GM12878 (cell line): Measurements from ENCODE around the gene PTP4A1. TPM values are rescaled to one million over a fixed set of nuclear protein-coding genes. Genes with fewer than 3 reads are reported as not detected.

ENCODE experiments used
- CBX3 ChIP-seq: fragments of 200-600 bp; sonication (generic); IDR thresholded peaks from 2 replicates; pipeline ENCODE4 v1.6.1; 2016; ENCODE audit warnings: low read depth, borderline replicate concordance
- CHD4 ChIP-seq: fragments of 200-600 bp; sonication (generic); IDR thresholded peaks from 2 replicates; pipeline ENCODE4 v1.6.1; 2016; ENCODE audit warnings: mild to moderate bottlenecking
- CREB1 ChIP-seq: IDR thresholded peaks from 2 replicates; pipeline ENCODE4 v1.6.1; 2012; ENCODE audit warnings: low read depth, mild to moderate bottlenecking, inconsistent platforms
- IRF4 ChIP-seq: IDR thresholded peaks from 2 replicates; pipeline ENCODE4 v1.6.1; 2011; ENCODE audit warnings: low read depth, low read length
- NR2C2 ChIP-seq: IDR thresholded peaks from 2 replicates; pipeline ENCODE4 v1.6.1; 2011; ENCODE audit warnings: borderline replicate concordance, low read depth; ENCODE audit not compliant: control insufficient read depth, insufficient read length
- NRF1 ChIP-seq: conservative IDR thresholded peaks from 2 replicates; pipeline ENCODE4 v1.6.1; 2011; ENCODE audit warnings: mild to moderate bottlenecking, low read depth, low read length, improper control_type of control experiment
- PAX5 ChIP-seq: IDR thresholded peaks from 2 replicates; pipeline ENCODE4 v1.6.1; 2011; ENCODE audit warnings: low read depth, low read length, borderline replicate concordance
- PML ChIP-seq: IDR thresholded peaks from 2 replicates; pipeline ENCODE4 v1.6.1; 2012; ENCODE audit warnings: low read length, inconsistent platforms
- RCOR1 ChIP-seq: conservative IDR thresholded peaks from 2 replicates; pipeline ENCODE4 v1.6.1; 2012; ENCODE audit warnings: low read depth, low read length, improper control_type of control experiment
- SREBF2 ChIP-seq: IDR thresholded peaks from 2 replicates; pipeline ENCODE4 v1.6.1; 2012; ENCODE audit warnings: mild to moderate bottlenecking, low read length
- TCF7 ChIP-seq: IDR thresholded peaks from 2 replicates; pipeline ENCODE4 v1.6.1; 2014; ENCODE audit warnings: antibody characterized with exemption, borderline replicate concordance
- ZBED1 ChIP-seq: IDR thresholded peaks from 2 replicates; pipeline ENCODE4 v1.6.1; 2016; ENCODE audit warnings: borderline replicate concordance
- polyA plus RNA-seq, 11 experiments: library from polyadenylated mRNA; depleted of rRNA in 4 of 11; unstranded in 6 of 11; stranded (reverse) in 5 of 11; fragments of >200 nt; fragmentation: Nextera tagmentation in 4 of 11; fragmentation: Illumina TruSeq in 1 of 11; extraction: Ambion mirVana in 4 of 11; extraction: Trizol in 1 of 11; gene quantifications; 1 replicate in 1 of 11; 2 replicates in 10 of 11; pipeline versions ENCODE4 v1.2.1 to v1.2.3, GENCODE V29; 2011 to 2016; ENCODE audit warnings: inconsistent platforms in 2 of 11, missing spikeins in 2 of 11, low read depth in 1 of 11
- total RNA-seq, 4 experiments: library from RNA; depleted of rRNA in 3 of 4; stranded (reverse); fragments of >200 nt in 3 of 4; fragmentation: Illumina TruSeq in 1 of 4; extraction: Trizol in 1 of 4; gene quantifications; 2 replicates each; pipeline versions ENCODE4 v1.2.1 to v1.2.3, GENCODE V29; 2013 to 2021
- TF ChIP-seq, protein P1 (sequence below): IDR thresholded peaks from 2 replicates; pipeline ENCODE4 v1.6.1; 2012; ENCODE audit warnings: low read depth, low read length, improper control_type of control experiment
- TF ChIP-seq, protein P2 (sequence below): fragments of 450-650 bp; IDR thresholded peaks from 2 replicates; pipeline ENCODE4 v1.6.1; 2017; ENCODE audit warnings: mild to moderate bottlenecking, moderate library complexity
- TF ChIP-seq, protein P3 (sequence below): fragments of 450-650 bp; IDR thresholded peaks from 2 replicates; pipeline ENCODE4 v1.6.1; 2014; ENCODE audit warnings: mild to moderate bottlenecking
- TF ChIP-seq, protein P4 (sequence below): fragments of 450-650 bp; IDR thresholded peaks from 2 replicates; pipeline ENCODE4 v1.6.1; 2018; ENCODE audit warnings: borderline replicate concordance, mild to moderate bottlenecking; ENCODE audit not compliant: partially characterized antibody
- TF ChIP-seq, protein P5 (sequence below): IDR thresholded peaks from 2 replicates; pipeline ENCODE4 v1.6.1; 2011; ENCODE audit warnings: low read depth, mild to moderate bottlenecking, low read length, moderate library complexity, borderline replicate concordance; ENCODE audit errors: extremely low read depth
- TF ChIP-seq, protein P6 (sequence below): fragments of 150-350 bp; IDR thresholded peaks from 2 replicates; pipeline ENCODE4 v1.6.1; 2014; ENCODE audit warnings: mild to moderate bottlenecking, low read depth, low read length

PTP4A1 gene
- total and polyA plus RNA-seq, 10 of the 15 experiments (the other 5 are each of a cell fraction or from before 2014, with no cell fraction given) = 8.5 to 190 (median 46.4) TPM; not detected in 2

DNA sequence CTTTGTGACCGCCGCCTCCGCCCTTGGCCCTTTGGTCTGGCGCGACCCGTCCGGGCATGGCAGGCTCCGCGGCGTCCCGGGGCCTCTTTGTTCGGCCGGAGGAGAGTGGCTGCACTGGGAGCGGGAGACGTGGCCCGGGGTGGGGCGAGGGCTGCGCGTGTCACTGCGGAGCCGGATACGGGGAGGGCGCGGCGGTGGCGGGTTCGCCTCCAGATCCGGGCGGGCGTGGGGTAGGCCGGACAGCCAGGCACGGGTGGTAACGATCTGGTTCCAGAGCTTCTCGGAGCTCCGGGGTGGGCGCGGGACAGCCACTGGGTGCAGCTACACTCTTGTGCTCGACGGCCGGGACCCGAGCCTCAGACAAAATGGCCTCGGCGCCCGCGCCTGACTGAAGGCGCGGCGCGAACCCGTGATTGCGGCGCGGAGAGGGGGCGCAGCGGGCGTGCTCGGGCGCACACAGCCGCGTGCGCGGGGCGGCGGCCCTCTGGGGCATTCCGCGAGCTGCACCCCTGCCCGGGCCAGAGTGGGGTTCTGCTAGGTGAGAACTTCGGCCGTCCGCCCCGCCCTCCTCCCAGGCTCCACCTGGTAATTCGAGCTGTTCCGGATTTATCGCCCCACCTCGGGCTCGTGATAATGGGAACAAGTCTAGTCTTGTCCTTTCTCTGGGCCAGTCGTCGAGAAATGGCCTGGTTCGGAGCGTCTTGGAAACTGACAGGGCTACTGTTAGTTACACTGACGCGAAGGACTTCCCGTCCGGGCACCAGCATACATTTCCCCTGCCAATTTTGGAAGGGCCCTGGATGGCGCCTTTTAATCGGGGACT, 1.0 kb downstream of the PTP4A1 start (continued):
- TF ChIP-seq, protein P1, sequence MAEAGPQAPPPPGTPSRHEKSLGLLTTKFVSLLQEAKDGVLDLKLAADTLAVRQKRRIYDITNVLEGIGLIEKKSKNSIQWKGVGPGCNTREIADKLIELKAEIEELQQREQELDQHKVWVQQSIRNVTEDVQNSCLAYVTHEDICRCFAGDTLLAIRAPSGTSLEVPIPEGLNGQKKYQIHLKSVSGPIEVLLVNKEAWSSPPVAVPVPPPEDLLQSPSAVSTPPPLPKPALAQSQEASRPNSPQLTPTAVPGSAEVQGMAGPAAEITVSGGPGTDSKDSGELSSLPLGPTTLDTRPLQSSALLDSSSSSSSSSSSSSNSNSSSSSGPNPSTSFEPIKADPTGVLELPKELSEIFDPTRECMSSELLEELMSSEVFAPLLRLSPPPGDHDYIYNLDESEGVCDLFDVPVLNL = no peak
- peak; percentile 85 for TF ChIP-seq PML
- TF ChIP-seq NRF1 = no peak
- no peak for TF ChIP-seq NR2C2
- 0 out of 2 replicates have a peak, but pooled peaks have one; percentile 4 for TF ChIP-seq PAX5
- TF ChIP-seq, protein P2, sequence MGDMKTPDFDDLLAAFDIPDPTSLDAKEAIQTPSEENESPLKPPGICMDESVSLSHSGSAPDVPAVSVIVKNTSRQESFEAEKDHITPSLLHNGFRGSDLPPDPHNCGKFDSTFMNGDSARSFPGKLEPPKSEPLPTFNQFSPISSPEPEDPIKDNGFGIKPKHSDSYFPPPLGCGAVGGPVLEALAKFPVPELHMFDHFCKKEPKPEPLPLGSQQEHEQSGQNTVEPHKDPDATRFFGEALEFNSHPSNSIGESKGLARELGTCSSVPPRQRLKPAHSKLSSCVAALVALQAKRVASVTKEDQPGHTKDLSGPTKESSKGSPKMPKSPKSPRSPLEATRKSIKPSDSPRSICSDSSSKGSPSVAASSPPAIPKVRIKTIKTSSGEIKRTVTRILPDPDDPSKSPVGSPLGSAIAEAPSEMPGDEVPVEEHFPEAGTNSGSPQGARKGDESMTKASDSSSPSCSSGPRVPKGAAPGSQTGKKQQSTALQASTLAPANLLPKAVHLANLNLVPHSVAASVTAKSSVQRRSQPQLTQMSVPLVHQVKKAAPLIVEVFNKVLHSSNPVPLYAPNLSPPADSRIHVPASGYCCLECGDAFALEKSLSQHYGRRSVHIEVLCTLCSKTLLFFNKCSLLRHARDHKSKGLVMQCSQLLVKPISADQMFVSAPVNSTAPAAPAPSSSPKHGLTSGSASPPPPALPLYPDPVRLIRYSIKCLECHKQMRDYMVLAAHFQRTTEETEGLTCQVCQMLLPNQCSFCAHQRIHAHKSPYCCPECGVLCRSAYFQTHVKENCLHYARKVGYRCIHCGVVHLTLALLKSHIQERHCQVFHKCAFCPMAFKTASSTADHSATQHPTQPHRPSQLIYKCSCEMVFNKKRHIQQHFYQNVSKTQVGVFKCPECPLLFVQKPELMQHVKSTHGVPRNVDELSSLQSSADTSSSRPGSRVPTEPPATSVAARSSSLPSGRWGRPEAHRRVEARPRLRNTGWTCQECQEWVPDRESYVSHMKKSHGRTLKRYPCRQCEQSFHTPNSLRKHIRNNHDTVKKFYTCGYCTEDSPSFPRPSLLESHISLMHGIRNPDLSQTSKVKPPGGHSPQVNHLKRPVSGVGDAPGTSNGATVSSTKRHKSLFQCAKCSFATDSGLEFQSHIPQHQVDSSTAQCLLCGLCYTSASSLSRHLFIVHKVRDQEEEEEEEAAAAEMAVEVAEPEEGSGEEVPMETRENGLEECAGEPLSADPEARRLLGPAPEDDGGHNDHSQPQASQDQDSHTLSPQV = no peak
- TF ChIP-seq TCF7 = peak; percentile 21; the same call in 1 of the 2 replicates
- TF ChIP-seq, protein P3, sequence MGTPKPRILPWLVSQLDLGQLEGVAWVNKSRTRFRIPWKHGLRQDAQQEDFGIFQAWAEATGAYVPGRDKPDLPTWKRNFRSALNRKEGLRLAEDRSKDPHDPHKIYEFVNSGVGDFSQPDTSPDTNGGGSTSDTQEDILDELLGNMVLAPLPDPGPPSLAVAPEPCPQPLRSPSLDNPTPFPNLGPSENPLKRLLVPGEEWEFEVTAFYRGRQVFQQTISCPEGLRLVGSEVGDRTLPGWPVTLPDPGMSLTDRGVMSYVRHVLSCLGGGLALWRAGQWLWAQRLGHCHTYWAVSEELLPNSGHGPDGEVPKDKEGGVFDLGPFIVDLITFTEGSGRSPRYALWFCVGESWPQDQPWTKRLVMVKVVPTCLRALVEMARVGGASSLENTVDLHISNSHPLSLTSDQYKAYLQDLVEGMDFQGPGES = no peak
- TF ChIP-seq, protein P4, sequence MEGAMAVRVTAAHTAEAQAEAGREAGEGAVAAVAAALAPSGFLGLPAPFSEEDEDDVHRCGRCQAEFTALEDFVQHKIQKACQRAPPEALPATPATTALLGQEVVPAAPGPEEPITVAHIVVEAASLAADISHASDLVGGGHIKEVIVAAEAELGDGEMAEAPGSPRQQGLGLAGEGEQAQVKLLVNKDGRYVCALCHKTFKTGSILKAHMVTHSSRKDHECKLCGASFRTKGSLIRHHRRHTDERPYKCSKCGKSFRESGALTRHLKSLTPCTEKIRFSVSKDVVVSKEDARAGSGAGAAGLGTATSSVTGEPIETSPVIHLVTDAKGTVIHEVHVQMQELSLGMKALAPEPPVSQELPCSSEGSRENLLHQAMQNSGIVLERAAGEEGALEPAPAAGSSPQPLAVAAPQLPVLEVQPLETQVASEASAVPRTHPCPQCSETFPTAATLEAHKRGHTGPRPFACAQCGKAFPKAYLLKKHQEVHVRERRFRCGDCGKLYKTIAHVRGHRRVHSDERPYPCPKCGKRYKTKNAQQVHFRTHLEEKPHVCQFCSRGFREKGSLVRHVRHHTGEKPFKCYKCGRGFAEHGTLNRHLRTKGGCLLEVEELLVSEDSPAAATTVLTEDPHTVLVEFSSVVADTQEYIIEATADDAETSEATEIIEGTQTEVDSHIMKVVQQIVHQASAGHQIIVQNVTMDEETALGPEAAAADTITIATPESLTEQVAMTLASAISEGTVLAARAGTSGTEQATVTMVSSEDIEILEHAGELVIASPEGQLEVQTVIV = peak; percentile 25
- no peak for TF ChIP-seq CHD4
- TF ChIP-seq IRF4 = no peak
- TF ChIP-seq, protein P5, sequence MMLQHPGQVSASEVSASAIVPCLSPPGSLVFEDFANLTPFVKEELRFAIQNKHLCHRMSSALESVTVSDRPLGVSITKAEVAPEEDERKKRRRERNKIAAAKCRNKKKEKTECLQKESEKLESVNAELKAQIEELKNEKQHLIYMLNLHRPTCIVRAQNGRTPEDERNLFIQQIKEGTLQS = no peak
- TF ChIP-seq RCOR1 = no peak
- TF ChIP-seq SREBF2 = no peak
- TF ChIP-seq, protein P6, sequence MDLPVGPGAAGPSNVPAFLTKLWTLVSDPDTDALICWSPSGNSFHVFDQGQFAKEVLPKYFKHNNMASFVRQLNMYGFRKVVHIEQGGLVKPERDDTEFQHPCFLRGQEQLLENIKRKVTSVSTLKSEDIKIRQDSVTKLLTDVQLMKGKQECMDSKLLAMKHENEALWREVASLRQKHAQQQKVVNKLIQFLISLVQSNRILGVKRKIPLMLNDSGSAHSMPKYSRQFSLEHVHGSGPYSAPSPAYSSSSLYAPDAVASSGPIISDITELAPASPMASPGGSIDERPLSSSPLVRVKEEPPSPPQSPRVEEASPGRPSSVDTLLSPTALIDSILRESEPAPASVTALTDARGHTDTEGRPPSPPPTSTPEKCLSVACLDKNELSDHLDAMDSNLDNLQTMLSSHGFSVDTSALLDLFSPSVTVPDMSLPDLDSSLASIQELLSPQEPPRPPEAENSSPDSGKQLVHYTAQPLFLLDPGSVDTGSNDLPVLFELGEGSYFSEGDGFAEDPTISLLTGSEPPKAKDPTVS = no peak
- TF ChIP-seq CBX3 = no peak
- TF ChIP-seq CREB1 = no peak; the same call in 1 of the 2 replicates
- TF ChIP-seq ZBED1 = peak; percentile 97; the same call in 1 of the 2 replicates
